ENCODE results near the gene ANKRD65.

DNA sequence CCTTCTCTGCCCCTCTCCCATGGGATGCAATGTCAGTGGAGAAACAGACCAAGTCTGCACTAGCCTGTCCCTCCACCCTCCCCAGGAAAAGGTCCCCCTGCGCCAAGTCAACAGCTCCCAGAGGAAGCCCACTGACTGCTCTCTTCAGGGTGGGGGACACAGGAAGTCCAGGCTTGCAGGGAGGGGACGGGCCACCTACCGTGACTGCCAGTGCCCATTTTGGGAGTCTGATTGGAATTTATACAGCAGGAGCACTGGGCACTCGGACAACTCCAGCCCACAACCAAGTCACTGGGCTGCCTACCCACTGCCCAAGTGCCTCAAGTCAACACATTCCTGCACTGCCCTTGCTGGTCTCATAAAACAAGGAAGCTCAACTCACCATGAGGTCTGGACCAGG lies 28.1 kb downstream of the ANKRD65 start:
- TF ChIP-seq, protein P1, sequence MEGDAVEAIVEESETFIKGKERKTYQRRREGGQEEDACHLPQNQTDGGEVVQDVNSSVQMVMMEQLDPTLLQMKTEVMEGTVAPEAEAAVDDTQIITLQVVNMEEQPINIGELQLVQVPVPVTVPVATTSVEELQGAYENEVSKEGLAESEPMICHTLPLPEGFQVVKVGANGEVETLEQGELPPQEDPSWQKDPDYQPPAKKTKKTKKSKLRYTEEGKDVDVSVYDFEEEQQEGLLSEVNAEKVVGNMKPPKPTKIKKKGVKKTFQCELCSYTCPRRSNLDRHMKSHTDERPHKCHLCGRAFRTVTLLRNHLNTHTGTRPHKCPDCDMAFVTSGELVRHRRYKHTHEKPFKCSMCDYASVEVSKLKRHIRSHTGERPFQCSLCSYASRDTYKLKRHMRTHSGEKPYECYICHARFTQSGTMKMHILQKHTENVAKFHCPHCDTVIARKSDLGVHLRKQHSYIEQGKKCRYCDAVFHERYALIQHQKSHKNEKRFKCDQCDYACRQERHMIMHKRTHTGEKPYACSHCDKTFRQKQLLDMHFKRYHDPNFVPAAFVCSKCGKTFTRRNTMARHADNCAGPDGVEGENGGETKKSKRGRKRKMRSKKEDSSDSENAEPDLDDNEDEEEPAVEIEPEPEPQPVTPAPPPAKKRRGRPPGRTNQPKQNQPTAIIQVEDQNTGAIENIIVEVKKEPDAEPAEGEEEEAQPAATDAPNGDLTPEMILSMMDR (optimal IDR thresholded peaks at IDR 0.05 in 1 of 3, IDR thresholded peaks at IDR 0.05 in 1 of 3, conservative IDR thresholded peaks at IDR 0.05 in 1 of 3; ENCODE audit: extremely low read depth in 1 of 3, insufficient read depth in 2 of 3, low read length in 3 of 3): no peak
- TF ChIP-seq EZH2 (IDR thresholded peaks at IDR 0.05; ENCODE audit: low read length): no peak
